Activated CD8-positive, alpha-beta memory T cell treated with anti-CD3 and anti-CD28 coated beads, Interleukin-2, amount 50 U/mL, for 24 hours (primary cell): Measurements from ENCODE around the gene IFIT2.
"Not testable (repeated sequence)": the region's sequence is repeated elsewhere in the genome, so short reads cannot be mapped to it uniquely, and the experiment has no call there.

Experiments used
- DNase-seq: peaks from one replicate; pipeline ENCODE4 v3.0.0-alpha.2; 2020; ENCODE audit errors: extremely low read depth

Gene IFIT2

DNA sequence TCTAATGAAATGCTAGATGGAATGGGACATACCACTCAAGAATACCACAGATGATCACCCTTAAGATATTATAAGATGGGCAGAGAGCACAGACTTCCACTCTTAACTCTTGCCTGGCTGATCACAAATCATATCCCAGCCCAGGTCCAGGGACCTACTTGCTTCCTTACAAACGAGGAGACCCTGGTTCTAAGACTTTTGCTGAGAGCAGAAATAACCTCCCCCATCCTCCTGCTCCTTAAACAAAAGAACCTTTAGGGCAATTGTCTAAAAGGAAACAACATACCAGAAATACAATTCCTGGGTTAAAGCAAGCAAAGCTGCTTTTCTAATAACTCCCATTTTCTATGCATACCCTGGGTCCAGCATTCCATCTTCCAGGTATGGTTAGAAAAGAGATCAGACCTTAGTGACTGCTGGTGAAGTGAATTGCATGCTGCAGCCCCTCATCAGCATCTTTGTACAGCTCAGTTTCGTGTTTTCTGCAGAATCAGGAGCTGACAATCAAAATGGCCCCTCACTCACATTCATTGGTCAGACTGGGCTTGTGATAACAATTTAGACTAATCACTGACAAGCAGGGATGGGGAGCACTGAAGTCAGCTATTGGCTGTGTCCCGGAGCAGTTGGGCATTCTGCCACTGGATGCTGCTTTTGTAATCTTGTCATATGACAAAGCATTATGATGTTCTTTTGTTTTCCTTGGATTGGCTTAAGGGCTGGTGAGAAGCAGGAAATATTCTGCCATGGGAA, 40.5 kb downstream of the IFIT2 start:
- no peak for DNase-seq

DNA sequence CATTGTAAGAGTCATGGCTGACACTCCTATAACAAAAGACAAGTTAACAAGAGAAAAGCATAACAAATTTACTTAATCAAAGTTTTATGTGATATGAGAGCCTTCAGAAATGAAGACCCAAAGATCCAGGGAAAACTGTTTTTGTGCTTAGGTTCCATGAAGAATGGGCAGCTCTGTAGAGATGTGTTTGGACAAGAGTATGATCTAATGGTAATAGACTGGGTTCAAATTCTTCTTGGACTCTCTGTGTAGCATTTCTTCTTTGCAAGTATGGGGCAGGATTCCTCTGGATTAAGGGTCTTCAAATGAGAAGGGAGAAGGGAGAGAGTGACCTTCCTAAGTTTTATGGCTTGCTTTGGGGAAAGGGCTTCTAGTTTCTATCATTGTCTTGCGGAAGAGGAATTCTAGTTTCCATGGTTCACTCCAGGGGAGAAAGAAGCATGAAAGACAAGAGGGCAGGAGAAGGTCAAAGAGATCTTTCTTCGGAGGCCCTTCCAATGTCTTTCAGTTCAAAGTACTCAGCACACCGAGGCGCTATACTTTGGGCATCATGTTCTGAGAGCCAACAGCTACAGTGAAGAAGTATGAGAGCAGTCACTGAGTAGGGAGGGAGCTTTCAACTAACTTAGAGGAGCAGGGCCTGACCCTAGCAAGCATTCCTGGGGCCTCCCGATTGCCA, 41.4 kb downstream of the IFIT2 start:
- no peak for DNase-seq

DNA sequence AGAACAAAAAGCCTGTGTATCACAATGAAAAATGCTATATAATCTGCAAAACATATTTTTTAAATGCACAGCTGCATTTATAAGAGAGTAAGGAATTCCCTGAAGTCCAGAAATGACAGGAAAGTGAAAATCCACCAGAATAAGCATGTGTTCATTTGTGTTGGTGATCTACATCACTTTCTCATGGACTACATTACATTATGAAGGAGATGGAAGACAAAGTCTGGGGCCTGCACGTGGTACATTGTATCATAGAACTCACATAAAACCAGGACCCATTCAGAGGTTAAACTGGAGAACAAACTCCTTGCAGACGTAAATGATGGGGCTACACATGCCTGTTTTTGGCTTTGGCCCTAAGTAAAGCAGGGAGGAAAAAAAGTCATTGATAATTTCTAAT, 42.3 kb downstream of the IFIT2 start:
- no peak for DNase-seq

DNA sequence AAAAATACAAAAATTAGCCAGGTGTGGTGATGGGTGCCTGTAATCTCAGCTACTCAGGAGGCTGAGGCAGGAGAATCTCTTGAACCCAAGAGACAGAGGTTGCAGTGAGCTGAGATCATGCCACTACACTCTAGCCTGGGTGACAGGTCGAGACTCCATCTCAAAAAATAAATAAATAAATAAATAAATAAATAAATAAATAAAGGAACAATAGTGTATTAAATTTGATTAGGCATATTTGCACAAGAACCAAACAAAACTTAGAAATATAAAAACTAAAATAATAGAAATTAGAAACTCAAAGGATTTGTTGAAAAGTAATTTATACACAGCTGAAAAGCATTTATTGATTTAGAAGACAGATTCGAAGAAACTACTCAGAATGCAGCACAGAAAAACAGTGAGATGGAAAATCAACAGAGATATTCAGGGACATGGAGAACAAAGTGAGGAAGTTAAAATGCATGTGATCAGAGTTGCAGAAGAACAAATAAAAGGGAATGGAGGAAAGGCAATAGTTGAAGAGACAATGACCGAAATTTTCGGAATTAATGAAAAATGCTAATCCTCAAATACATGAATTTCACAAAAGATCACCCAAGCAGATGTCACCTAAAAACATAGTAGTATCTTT, 43.6 kb downstream of the IFIT2 start:
- no peak for DNase-seq

DNA sequence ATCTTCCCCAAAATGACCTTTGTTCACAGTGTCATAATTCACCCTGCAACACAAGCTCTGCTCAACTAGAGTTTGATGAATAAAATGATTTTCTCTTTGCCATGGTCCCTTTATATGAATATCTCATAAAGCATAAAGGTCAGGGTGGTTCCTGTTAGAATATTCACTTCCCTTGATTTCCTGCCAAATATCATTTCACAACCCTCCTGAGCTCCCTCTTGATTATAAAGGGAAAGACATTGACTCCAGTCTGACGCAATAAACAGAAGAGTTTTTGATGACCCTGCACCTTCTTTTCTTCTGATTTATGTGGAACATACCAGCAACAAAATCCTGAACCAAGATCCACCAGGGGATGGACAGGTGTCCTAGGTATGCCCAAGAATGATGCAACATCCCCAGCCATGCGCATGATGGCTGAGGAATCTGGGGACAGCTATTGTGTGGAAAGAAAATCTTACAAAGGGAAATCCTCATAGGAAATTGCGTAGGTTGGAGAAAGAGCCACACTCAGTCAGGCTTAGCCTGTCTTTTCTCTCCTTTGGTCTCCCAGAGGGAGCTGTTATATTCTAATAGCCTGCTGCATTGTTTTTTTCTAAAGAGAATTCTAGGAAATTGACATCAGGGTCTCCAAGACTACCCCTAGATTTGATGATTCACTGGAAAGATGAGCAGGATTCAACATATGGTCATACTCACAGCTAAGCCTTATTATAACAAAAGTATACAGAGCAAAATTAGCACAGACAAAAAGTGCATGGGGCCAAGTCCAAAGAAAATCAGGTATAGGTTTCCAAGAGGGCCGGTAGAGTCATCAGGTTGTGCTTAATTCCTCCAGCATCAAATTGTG, 44.8 kb downstream of the IFIT2 start:
- DNase-seq: no peak

DNA sequence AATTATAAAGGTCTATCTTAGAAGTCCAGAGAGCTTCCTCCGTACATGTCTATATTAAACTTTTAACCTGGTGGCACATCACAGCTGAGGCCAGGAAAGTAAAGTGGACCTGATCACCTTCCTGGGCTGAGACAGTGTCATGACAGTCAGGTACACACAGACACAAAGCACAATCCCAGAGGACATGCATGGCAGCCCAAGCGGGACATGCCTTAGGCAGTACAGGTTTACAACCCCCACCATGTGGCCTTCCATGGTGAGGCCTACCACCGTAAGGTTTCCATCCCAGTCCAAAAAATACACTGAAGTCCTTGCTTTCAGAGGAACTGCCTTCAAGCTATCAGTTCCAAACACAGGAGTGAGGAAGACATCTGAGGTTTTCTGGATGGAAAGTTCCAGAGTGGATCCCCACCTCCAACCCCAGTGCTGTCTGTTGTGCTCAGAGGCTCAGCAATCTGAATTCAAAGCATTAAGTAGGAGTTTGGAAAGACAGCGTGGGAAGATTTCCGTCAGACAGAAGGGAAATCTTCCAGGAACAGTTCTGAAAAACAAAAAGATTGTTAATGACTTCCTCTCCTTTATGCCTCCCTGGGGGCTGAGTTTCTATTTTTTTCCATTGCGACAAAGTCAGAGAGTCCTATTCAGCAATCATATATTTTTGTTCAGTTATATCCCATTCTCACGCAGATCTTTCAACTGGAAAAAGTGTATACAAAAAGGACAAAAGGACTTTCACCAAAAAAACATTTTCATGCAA, 46.0 kb downstream of the IFIT2 start:
- DNase-seq: no peak

DNA sequence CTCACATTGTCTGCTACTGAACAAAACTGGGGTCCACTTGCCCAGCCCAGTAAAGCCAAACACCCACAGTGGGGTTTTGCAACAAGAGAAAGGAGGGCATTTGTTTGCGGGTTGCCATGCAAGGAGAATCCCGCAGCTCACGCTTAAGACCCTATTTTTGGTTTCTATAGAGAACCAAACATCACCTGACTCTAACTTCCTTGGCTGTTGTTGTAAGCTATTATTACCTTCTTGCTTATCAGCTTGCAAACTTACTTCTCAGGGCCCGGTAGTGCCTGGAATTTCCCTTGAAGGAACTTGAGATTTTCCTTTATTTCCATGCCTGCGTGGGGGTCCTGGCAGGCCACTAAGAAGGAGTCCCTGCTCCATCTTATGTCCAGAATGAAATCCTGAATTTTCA, 46.6 kb downstream of the IFIT2 start:
- no peak for DNase-seq

DNA sequence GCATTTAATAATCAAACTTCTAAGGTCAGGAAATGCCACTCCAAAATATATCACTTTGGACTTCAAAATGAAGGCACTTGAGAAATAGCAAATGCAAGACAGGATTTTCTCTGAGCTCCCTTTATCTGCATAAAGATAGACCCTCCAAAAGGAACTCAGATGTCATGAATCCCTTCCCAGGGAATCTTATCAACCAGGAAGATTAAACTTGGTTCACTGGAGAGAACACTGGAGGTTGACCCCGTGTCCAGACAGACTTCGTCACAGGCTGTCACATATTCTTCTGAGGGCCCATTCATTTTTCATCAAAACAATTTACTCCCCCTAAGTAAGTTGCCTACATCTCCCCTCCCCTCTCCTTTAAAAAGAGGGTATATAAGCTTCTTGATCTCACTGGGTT, 47.1 kb downstream of the IFIT2 start:
- DNase-seq: no peak

DNA sequence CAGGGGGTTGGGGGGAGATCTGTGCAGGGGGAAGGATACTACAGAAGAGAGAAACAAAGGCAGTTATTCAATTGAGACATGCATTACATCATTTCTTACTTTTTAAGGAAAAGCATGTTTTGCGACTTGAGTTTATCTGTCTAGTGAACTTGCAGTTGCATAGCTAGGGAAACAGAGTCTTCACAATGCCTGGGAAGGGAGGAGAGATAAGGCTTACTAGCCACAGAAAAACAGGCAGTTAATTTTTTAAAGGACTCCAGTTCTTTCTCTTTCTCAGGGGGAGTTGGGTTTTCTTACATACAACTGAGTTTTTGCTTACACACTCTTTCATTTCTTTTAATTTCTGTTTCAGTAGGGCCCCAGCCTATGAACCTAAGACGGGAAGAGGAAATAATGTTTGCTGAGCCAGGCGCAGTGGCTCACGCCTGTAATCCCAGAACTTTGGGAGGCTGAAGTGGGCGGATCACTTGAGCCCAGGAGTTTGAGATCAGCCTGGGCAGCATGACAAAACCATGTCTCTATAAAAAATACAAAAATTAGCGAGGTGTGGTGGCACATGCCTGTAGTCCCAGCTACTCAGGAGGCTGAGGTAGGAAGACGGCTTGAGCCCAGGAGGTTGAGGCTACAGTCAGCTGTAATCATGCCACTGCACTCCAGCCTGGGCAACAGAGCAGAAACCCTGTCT, 48.9 kb downstream of the IFIT2 start:
- not testable (repeated sequence) for DNase-seq

DNA sequence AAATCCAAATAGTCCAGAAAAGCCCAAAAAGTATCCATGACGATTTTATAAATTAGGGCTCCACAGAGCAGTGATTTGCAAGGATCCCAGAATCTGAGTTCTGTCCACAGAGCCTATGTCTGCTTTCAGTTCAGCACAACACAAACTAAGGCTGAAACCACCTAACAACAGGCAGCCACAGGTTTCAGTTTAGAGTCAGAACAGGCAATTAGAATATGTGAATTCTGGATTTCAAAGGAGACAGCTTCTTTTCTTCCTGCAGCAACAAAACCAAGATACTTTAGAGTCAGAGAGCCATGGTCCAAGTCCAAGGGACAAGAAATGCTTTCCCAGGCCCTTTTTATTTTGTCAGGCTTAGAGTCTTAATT, 49.5 kb downstream of the IFIT2 start:
- DNase-seq: no peak

DNA sequence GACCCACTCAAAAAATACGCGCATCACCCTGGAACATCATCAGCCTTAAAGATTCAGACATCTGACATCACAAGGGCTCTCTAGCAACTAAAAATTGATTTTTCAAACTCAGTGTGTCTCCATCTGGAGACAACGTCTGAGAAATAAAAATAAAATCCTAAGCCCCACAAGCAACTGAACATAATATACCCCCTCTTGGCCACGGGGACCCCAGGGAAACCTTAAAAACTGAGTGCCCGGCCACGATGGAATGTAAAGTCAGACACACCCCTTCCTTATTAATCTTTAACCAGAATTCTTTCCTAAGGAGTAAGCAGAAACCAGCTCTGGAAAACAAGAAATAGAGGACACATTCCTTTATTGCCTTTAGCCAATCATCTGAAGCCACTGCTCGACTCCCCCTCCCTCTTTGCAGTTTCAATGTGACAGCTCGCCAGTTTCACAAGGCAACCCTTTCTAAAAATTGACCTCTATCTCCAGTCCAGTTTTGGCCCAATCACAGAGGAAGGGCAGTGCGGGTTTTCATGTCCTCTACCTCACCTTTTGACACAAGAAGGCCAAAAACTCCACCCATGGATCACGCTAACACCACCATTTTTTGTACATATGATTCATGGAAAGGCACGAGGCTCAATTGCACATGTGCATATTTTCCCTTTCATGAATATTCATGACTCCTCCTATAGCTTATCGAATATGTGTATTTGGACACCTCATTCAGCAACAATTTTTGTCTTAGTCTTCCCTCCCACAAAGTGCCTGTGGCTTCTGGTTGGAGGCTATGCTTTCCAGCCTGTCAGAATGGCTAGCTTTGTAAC, 50.1 kb downstream of the IFIT2 start:
- no peak for DNase-seq

DNA sequence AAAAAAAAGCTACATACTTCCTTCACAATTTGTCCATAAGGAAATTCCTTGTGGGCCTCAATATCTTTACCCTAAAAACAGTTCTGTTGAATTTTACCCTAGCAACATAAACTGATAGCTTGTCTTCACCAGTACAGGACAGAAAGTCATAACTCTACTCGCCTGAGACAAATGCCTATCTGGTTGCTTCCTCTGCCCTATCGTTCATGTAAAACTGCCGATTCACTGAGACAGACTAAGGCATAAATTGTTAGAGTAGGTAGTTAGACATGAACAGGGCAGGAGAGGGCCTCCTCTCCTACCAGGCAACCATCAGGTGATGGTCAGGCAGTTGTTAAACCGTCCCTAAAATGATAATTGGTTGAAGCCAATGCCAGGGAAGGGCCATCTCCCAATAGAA, 51.0 kb downstream of the IFIT2 start:
- DNase-seq: no peak

DNA sequence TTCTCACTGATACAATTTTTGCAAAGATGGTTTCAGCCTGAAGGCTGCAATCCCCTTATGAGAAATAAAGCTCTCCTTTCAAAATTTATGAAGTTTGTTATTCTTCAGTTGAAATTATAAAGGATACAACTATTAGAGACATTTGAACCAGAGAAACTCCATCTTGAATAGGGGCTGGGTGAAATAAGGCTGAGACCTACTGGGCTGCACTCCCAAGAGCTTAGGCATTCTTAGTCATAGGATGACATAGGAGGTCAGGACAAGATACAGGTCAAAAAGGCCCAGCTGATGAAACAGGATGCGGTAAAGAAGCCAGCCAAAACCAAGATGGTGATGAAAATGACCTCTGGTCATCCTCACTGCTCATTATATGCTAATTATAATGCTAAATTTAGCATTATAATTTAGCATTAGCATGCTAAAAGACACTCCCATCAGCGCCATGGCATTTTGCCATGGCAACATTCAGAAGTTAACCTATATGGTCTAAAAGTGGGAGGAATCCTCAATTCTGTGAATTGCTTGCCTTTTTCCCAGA, 53.6 kb downstream of the IFIT2 start:
- no peak for DNase-seq

DNA sequence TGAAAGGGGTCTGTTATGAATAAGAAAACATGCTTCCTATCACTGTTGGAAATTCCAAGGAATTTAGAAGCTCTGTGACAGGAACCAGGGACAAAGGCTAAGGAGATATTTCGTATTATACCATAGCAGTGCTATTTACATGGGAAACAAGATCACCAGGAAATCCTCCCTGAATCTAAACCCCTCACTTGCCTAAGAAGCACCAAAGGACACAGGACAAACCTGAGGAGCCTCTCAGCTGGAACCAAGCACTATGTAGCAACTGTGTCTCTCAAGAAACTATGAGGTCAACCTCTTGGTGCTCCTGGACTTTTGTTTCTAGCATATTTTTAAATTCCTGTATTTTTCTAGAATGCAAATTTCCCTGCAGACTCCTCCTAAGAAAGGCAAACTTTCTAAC, 55.2 kb downstream of the IFIT2 start:
- DNase-seq: no peak

DNA sequence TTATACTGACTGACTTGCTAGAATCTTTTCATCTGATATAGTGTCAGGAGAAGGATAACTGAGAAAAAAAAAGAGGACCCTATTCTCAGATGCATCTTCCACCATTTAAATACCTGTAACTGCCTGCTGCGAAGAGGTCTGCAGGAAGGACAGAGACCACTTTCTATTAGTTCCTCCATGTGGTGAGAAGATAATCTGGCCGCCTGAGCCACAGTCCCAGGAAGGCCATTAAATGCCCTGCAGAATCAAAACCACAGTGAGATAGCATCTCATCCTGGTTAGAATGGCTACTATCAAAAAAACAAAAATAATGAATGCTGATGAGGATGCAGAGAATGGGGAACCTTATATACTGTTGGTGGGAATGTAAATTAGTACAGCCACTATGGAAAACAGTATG, 56.1 kb downstream of the IFIT2 start:
- no peak for DNase-seq
